KBM-7 (cell line): Measurements from ENCODE around the gene AMOTL1.

Experiments
- DNase-seq: peaks from one replicate; pipeline ENCODE4 v3.0.0-alpha.2; 2015
- in situ Hi-C: fragments of 300-500 bp; cut with MboI; formaldehyde crosslinking; loops from 2 replicates; pipeline ENCODE4 v1.14.3; 2020; ENCODE audit warnings: low sequenced_read_pairs, low pct_unique_long_range_greater_than_20kb, mixed read lengths

The AMOTL1 gene, protein sequence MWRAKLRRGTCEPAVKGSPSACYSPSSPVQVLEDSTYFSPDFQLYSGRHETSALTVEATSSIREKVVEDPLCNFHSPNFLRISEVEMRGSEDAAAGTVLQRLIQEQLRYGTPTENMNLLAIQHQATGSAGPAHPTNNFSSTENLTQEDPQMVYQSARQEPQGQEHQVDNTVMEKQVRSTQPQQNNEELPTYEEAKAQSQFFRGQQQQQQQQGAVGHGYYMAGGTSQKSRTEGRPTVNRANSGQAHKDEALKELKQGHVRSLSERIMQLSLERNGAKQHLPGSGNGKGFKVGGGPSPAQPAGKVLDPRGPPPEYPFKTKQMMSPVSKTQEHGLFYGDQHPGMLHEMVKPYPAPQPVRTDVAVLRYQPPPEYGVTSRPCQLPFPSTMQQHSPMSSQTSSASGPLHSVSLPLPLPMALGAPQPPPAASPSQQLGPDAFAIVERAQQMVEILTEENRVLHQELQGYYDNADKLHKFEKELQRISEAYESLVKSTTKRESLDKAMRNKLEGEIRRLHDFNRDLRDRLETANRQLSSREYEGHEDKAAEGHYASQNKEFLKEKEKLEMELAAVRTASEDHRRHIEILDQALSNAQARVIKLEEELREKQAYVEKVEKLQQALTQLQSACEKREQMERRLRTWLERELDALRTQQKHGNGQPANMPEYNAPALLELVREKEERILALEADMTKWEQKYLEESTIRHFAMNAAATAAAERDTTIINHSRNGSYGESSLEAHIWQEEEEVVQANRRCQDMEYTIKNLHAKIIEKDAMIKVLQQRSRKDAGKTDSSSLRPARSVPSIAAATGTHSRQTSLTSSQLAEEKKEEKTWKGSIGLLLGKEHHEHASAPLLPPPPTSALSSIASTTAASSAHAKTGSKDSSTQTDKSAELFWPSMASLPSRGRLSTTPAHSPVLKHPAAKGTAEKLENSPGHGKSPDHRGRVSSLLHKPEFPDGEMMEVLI

DNA sequence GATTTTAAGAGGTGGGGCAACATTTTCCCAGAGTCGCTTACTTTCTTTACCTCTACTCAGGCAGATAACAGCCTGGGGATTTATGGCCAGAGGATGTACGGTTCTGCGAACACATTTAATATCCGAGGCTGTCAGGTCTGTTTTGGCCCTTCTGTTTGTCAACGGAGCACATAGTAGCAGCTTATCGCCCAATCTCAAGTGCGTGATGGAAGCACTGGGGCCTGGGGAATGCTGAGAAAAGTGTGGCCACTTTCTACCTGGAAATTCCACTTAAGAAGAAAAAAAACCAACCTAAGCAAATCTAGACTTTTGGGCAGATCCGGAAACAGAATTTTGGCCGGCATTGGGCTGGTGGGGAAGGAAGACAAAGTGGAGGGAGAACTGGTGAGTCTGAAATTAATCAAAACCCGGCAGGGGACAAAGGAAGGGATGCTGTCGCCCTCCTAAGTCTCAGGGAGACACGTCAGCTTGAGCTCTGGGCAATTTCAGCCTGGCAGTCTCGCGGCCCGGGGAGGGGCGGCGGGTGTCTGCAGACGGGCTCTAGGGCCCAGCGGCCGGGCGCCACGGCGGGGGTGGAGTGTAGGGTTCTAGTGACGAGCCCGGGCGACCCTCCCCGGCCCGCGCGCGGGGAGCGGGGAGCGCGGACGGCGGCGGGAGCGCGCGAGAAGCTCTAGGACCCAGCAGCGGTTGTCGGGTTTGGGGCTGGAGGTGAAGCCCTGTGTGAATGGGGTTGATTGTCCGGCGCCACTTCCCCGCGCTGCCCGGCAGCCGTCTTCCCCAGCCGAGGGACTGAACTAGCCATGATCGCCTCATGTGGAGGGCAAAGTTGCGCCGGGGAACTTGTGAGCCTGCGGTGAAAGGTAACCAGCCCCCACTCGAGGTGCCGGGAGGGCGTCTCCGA lies at the start of gene AMOTL1:
TSS of gene AMOTL1 (plus strand) at position 656 of the 901 bp plus-strand sequence. CDS start at position 812, 156 bp downstream.
- in situ Hi-C loops, result loop anchor here (25.0 kb wide), 1 partner anchor 131 kb away; no protein-coding TSS in a partner anchor
- DNase-seq, result peak; percentile 97

DNA sequence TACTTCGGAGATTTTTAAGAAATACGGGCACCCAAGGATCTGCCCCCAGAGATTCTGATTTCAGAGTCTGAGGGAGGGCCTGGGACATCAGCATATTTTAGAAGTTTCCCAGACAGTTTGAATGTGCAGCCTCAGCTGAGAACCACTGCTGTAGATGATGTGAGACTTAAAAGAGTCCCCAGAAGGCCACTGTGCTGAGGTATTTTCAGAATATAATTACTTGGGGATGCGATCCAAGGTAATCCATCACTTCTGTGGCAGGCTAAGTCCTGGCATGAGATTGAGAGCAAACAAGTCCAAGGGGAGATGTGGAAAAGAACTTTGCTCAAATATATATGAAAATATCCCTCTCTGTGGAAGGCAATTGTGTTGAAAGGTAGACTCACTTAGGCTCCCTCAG lies 48.3 kb upstream of the AMOTL1 start:
- DNase-seq, result no peak
- in situ Hi-C loops, result no loop called here

DNA sequence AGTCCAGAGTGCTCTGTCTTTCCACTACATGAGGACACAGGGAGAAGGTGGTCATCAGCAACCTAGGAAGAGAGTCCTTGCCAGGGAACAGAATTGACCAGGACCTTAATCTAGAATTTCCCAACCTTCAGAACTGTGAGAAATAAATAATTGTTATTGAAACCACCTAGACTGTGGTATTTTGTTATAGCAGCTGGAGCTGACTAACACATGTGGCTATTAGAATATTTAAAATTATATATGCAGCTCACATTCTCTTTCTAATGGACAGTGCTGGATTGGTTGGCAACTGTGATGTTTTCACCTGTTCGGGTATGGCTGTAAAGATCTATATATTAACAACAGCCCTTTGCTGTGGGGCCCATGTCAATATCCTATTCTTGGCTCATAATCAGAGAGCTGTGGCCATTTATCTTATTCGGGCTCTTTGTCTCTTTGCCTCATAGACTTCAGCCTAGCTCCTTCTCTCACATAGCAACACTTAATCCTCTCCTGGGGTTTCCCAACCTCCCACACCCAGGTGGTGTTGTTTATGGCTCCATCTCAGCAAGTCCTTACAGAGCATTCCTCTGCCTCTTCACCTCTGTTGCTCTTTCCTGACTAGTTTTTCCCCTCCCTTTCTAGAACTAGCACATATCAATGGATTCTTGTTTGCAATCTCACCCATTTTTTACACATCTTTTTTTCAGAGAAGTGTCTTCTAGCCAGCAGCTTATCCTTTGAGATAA lies 46.4 kb upstream of the AMOTL1 start:
- in situ Hi-C loops, result no loop called here
- DNase-seq, result no peak

DNA sequence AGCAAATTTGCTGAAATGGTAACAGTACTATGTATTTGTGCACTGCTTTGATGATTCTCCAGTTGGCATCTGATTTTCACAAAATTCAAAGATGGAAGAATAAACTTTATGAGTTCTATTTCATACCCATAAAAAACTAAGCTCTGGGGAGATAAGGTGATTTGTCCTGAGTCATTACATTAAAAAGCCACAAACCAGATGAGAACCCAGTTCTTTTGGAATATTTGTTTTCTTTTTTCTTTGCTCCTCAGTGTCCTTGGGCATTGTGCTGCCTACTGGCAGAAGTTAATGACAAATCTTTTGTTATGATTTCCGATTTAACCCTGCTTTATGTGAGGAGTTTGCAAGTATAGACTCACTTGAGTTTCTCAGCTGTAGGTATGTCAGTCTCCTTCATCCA lies 45.4 kb upstream of the AMOTL1 start:
- DNase-seq, result no peak
- in situ Hi-C loops, result no loop called here

DNA sequence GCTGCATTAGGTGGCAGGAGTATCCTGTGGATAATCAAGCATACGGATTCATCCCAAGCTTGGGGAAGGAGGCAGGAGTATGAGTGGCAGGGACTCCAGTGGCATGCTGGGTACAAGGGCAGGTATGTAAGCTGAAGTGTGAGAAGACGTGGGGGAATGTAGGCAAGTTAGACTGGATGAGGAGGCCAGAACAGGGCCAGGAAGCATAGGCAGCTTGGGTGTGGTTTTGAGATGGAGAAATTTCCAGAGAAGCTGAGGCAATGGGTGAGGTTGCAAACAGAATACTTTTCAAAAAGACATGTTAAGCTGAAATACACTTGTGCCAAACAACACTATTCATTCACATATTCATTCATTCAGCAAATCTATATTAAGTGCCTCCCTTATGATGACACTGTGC lies 43.1 kb upstream of the AMOTL1 start:
- in situ Hi-C loops, result no loop called here
- no peak for DNase-seq

DNA sequence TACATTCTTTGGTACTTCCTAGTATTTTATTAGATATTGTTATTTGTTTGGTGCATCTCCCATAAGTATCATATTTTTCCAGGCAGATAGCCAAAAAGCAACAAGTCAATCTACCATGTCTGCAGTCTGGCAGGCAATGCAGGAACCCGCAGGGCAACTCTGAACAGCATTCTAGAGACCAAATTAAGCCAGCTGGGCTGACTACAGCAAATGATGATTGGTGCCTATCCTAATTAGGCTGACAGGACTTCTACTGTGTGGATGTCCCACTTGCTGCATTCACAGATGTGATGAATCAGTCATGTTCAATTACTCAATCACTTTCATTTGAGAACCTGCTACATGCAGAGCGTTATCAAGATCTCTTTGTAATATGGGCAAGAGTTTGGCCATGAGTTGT lies 40.3 kb upstream of the AMOTL1 start:
- in situ Hi-C loops, result no loop called here

DNA sequence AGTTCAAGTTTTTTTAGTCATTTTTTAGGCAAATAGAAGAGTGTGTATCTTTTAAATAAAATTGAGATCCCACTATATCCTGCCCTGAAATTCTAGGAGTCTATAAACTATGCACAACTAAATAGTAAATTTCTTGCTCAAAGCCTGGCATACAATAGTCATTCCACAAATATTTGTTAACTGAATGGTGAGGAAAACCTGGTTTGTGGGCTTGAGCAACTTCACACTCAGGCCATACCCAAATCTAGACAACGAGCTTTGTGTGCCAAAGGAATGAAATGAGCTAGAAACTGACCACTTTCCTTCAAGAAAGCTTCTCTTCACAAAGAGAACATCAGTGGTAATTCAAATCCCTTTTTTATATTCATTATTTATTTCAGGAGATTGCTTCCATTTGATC lies 39.6 kb upstream of the AMOTL1 start:
- in situ Hi-C loops, result no loop called here
- no peak for DNase-seq

More for the DNA sequence above, 40.3 kb upstream of the AMOTL1 start:
- no peak for DNase-seq

DNA sequence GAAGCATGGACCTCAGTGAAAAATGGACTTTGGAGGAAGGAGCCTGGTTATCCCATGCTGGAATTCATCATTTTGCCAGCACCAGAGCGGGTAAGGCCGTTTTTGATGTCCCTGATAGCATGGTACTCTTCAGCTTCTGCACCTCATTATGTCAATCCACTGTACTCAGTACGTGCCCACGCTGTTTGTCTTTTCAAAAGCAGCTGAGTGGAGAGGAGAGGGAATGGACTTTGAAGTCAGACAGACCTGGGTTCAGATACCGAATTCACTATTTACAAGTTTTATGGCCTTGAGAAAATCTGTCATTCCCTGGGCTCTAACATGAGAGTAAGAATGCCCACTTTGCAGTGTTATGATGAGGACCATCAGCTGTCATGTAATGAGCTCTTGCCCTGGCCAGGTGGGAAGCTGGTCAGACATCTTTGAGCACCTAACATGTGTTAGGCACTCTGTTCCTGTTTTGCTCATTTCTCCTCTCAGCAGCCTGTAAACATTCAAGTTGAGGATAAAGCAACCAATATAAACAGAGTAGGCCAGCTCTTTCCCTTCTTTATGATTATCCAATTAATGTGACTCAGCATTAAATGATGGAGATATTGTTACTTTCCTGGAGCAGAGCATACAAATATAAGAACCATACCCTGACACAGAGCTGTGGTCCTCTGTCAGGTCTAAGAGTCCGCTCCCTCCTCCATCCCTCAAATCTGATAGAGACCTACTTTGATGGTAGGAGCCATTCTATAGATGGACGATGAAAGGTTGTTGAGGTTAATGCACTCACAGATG lies 39.0 kb upstream of the AMOTL1 start:
- in situ Hi-C loops, result no loop called here
- DNase-seq, result no peak

DNA sequence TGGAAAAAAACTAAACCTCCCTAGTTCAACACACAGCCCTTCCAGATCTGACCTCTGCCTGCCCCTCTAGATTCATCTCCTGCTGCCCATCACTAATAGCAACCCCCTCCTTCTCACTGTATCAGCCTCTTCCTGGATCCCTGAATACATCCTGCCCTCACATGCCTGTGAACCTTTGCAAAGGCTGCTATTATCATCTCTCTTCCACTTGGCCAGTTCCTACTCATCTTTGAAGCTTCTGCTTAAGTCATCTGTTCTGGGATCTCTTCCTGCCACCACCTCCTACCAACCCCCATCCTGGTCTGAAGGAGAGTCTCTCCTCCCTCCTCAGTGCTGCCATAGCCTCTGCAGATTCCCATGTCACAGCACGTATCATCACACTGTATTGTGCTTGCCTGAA lies 38.0 kb upstream of the AMOTL1 start:
- in situ Hi-C loops, result no loop called here
- no peak for DNase-seq

DNA sequence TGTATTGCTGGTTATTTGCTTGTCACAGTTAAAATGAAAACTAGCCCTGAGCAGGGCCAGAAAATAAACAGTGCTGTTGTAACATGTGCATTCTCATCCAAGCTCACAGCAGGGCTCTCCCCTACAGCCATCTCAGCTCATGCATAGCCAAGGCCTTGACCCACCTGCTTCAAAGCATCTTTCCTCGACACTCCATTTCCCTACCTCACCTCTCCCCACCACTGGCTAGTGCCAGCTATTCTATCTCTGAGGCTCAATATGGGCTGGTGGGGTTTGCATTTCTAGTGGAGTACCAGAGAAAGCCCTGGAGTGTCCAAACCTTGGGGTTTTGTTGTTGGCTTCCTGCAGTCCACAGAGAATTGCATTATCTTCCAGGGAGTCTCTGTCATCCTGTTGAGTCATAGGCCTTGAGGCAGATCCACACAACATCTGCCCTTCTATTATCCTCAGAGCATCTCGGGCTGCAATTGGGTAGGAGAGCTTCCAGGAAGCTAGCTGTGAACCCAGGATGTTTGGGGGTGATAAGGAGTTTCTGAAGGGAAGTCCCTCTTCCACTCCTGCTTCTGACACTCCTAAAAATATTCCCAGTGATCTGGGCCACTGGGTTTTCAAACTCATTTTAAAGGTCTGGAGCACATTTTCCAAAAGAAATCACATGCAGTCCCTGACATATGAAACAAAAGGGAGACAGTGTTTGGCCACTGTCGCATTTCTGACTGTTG lies 36.1 kb upstream of the AMOTL1 start:
- DNase-seq, result no peak
- in situ Hi-C loops, result no loop called here

DNA sequence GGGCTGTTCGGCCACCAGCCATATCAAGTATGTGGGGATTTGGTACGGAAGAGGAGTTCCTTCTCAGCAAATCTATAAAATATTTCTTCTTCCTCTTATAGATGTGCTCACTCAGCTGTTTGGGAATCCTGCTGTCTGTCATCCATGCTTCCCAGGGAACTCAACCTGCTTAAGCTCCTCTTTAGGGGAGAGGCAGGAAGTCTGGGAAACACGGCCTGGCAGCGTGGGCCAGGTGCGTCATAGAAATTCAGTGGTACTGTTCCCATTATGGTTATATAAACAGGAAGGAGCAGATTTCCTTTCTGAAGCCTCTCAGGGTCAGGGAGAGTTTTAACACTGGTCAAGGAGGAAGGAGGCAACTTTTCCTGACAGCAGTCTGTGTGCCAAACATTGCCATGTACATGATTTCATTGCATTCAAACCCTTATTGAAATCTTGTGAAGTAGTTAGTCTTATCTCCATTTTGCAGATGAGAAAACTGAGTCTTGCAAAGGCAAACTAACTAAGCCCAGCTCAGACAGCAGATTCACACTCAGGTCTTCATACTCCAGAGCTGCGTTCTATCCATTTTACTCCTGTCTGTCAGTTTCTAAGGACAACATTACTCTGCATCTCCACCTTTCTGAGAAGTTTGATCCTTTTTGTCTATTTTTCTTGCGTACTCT lies 35.4 kb upstream of the AMOTL1 start:
- in situ Hi-C loops, result no loop called here
- DNase-seq, result peak; percentile 26

DNA sequence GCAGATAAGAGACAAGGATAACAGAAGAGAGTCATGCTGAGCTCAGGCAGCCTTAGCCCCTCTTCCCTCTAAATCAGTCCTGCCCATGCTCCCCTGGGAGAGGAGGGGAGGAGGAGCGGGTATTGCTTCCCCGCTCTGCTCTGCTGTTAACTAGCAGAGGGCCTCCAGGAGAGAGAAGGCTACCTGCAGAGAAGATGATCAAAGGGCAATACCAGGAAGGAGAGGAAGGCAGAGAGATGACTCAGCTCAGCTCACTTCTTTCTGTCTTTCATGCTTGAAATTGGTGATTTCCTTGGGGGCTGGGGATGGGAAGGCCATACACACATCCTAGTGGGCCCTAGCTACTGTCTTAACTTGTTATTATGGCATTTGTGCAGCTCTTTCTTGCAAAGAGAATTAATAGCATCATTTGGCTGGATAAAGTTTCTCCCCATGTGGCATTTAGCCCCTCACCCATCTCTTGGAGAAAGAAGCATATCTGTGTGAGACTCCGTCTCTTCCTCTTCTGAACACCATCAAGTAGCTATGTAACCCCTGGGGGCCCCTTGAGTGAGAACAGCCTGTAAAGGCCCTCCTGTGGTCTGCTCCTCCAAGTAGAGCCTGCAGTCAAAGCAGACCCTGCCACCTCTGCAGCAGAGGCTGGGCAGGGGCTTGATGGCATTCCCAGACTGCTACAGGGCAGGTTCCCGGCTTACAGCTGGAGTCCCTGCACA lies 33.4 kb upstream of the AMOTL1 start:
- DNase-seq, result peak; percentile 10
- in situ Hi-C loops, result no loop called here

DNA sequence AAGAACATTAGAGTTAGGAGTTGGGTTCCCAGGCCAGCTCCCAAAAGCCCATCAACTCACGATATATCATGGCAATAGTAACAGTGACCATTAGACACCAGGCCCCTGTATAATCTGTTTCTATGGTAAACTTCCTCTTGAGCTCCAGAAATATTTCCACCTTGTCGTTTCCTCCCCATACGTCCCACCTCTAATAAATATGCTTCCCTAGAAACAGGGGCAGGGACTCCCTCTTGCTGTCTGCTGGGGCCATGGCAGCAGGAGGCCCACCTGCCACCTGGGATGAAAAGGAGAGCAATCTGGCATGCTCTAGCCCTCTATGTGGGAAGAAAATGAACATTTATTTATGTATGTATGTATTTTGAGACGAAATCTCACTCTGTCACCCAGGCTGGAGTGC lies 32.2 kb upstream of the AMOTL1 start:
- no peak for DNase-seq
- in situ Hi-C loops, result no loop called here

DNA sequence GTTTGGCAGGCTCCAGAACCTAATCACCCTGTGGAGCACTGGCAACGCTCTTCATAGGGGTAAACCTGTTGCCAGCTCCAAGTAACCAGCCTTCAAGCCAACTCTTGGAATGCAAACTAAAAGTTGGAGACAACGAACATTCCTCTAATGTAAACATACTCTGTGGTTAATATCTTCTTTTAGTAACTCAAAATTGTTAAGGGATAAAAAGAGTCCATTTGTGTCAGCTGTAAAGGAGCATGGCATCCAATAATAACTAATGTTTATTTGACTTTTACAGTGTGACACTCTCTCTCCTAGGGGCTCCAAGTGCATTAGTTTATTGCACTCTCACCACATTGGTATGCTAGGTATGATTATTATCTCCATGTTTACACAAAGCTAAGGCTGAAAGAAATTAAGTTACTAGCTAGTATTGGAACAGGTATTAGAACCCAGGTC lies 31.0 kb upstream of the AMOTL1 start:
- in situ Hi-C loops, result no loop called here
- DNase-seq, result no peak

DNA sequence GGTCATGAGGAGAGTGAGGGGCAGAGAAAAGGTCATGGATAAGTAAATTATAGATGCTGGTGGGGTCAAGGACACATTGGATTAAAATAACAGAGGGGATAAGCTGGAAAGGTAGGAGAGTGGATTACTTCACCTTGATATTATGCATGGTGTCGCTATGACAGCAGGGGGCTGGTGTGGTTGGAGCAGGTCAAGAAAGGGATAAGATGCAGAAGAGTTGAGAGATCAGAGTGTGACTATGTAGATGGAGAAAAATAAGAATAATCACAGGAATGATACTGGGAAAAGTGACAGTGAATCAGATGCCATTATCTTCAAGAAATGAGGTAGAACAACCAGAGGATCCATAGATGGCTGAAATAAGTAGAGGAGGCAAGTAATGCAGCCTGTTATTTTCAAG lies 29.4 kb upstream of the AMOTL1 start:
- DNase-seq, result no peak
- in situ Hi-C loops, result no loop called here

DNA sequence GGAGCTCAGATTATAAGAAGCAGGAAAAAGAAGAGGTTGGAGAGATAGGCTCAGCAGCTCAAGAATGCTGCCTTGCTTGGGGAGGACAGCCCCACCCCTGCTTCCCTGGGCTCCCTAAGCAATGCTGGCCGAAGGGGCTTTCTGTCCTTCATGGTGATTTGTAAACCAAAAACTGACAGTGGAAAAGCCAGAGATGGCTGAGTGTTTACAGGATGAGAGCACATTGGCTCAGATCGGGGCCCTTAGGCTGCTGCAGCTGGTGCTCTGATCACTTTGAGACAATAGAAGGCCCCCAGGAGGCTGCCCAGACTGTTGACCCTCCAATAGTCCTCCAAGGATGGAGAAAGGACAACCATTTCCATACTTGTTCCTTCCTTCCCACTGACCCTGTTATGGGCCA lies 28.8 kb upstream of the AMOTL1 start:
- in situ Hi-C loops, result no loop called here
- DNase-seq, result no peak
